MCF 10A (cell line): ENCODE measurements around the gene GRK6. TPM values are rescaled to one million over a fixed set of nuclear protein-coding genes. Genes with fewer than 3 reads are reported as not detected.
A peak's percentile ranks its signal among the peaks of the same experiment; 100 is the strongest.

Source experiments
- BruUV-seq: library from RNA; stranded (reverse); fragments of 400-500 nt; replicated peaks from 2 replicates; lab custom pipeline; 2021; lab: Mats Ljungman, UMichigan
- CTCF ChIA-PET: fragments of 300-600 bp; sonication (Branson Sonifier 250); formaldehyde crosslinking; extraction: SDS; loops from one replicate; lab custom pipeline; 2021; ENCODE audit warnings: antibody characterized with exemption, inconsistent platforms; lab: Yijun Ruan, JAX
- POLR2A ChIA-PET: fragments of 300-600, 350-650 bp; sonication (Branson Sonifier 250); formaldehyde crosslinking; extraction: SDS; loops from one replicate; lab custom pipeline; 2020; ENCODE audit warnings: antibody characterized with exemption, inconsistent platforms; lab: Yijun Ruan, JAX
- DNase-seq: peaks from one replicate; pipeline ENCODE4 v3.0.0-alpha.2; 2018; ENCODE audit not compliant: unreplicated experiment
- H3K27ac Mint-ChIP-seq: one replicate; pipeline ENCODE4 v1.8.0; 2022; ENCODE audit warnings: mild to moderate bottlenecking, low read depth, mixed read lengths; ENCODE audit not compliant: unreplicated experiment
- H3K27me3 Mint-ChIP-seq: one replicate; pipeline ENCODE4 v1.8.0; 2022; ENCODE audit warnings: mixed read lengths; ENCODE audit not compliant: insufficient read depth, unreplicated experiment
- H3K36me3 Mint-ChIP-seq: one replicate; pipeline ENCODE4 v1.8.0; 2022; ENCODE audit warnings: mild to moderate bottlenecking, moderate library complexity, mixed read lengths; ENCODE audit not compliant: insufficient read depth, unreplicated experiment
- H3K4me1 Mint-ChIP-seq: one replicate; pipeline ENCODE4 v1.8.0; 2022; ENCODE audit warnings: mixed read lengths; ENCODE audit not compliant: insufficient read depth, unreplicated experiment
- H3K4me3 Mint-ChIP-seq: one replicate; pipeline ENCODE4 v1.8.0; 2022; ENCODE audit warnings: mild to moderate bottlenecking, moderate library complexity, mixed read lengths; ENCODE audit not compliant: unreplicated experiment
- H3K9me3 Mint-ChIP-seq: one replicate; pipeline ENCODE4 v1.8.0; 2022; ENCODE audit warnings: mixed read lengths; ENCODE audit not compliant: unreplicated experiment
- CTCF ChIP-seq: fragments of 200-600 bp; IDR thresholded peaks from one replicate; pipeline ENCODE4 v1.8.0; 2022; ENCODE audit warnings: antibody characterized with exemption, mild to moderate bottlenecking; ENCODE audit not compliant: unreplicated experiment
- intact Hi-C: fragments of 100-400 bp; cut with micrococcal nuclease; formaldehyde crosslinking; loops from 2 replicates; pipeline ENCODE4 v1.14.1; 2022
- total RNA-seq: library from RNA; stranded (reverse); gene quantifications from 2 replicates; pipeline ENCODE4 v1.2.3, GENCODE V29; 2022

Gene GRK6
- total RNA-seq, 1 experiment from 2014 or later = 52.0 TPM

DNA sequence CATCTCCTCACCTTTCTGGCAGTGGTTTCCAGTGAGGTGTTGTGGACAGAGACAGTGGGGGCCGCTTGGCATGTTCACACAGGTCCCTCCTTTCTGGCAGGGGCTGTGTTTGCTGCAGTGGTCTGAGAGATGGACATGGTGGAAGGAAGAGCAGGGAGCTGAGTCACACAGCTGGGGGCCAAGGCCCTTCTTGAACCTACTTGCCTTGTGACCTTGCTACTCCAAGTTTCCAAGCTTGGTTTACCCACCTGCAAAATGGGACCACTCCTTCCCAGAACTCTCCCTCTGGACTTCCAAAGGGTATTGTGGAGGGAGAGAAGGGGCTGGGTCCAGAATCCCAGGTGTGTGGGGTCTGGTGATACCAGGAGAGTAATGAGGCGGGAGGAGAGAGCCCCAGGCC is 21.2 kb upstream of the GRK6 start:
- TF ChIP-seq CTCF = no peak
- Mint-ChIP-seq H3K4me1 (peaks cover 25% of the 10 kb centered on the region), H3K27me3 (no peaks in the 10 kb centered on the region), H3K4me3 (peak overlapping the region; percentile 87), H3K9me3 (no peaks in the 10 kb centered on the region), H3K36me3 (peaks cover 19% of the 10 kb centered on the region), H3K27ac (peak overlapping the region; percentile 85)
- DNase-seq = no peak
- intact Hi-C loops = no loop called here
- CTCF ChIA-PET = interaction anchor here (0.6 to 8.5 kb wide), 22 partner anchors 10 to 392 kb away, joined by 3 to 277 read pairs (median 11); partner anchors contain the start of genes DOK3, GRK6 and PRR7
- POLR2A ChIA-PET = interaction anchor here (0.6 to 7.3 kb wide), 7 partner anchors 10 to 449 kb away, joined by 3 to 202 read pairs (median 36); partner anchors contain the start of genes GRK6, PDLIM7 and PRR7
- no TSS peak for BruUV-seq

GRCh38 chr5:177405805-177406204 is 20.7 kb upstream of the GRK6 start:
- CTCF ChIA-PET = interaction anchor here (5.5 to 8.5 kb wide), 5 partner anchors 14 to 96 kb away, joined by 55 to 277 read pairs (median 134); partner anchors contain the start of genes GRK6 and PRR7

DNA sequence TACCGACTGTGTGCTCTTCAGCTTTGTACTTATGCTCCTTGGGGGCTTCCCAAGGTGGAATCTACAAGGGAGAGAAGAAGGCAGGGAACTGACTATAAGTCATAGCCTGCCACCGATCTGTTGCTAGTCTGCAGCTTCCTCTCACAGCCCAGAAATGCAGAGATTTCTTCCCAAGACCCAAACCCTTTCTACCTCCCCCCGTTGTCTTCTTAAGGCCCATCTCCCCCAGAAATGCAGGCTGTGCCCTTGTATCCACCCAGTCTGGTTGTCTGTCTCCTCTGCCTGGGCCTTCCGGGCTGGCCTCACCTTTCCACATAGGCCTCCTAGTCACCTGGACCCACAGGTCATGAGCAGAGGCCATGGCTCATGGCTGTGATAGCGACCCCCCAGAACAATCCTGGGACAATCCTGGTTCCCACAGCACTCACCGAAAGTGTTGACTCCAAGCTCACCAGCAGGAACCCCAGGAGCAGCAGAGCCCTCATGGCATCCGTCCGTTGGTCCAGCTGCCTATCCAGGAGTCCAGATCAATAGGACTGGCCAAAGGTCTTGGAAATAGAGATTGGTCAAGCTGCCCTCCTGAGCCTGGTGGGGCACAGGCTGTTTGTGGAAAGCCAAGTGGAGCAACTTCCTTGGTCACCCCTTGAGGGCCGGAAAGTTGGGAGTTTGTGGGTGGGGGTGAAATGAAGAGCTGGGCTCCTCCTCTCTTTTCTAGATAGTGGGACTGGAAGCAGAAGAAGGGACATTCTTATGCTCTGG is 17.3 kb upstream of the GRK6 start, which contains the start of gene F12:
Gene F12 (minus strand): TSS at position 522 of the 759 bp plus-strand sequence. CDS start 37 bp downstream, at position 485.
- Mint-ChIP-seq H3K27ac (no peak within 1 kb of the TSS), H3K36me3 (peaks cover 15% of the 10 kb centered on the region), H3K9me3 (no peaks in the 10 kb centered on the region), H3K27me3 (no peaks in the 10 kb centered on the region), H3K4me1 (peaks cover 11% of the 10 kb centered on the region), H3K4me3 (no peak within 1 kb of the TSS)
- no peak for DNase-seq
- BruUV-seq = no TSS peak
- intact Hi-C loops = no loop called here
- CTCF ChIA-PET = interaction anchor here (0.6 to 8.5 kb wide), 15 partner anchors 17 to 340 kb away, joined by 3 to 134 read pairs (median 4); partner anchors contain the start of genes GRK6 and PDLIM7
- TF ChIP-seq CTCF = no peak
- POLR2A ChIA-PET = interaction anchor here (0.8 to 1.9 kb wide), 3 partner anchors 17 to 87 kb away, joined by 3 to 13 read pairs (median 4); partner anchors contain the start of genes GRK6 and PRR7

More at GRCh38 chr5:177405805-177406204, 20.7 kb upstream of the GRK6 start:
- no peak for TF ChIP-seq CTCF
- intact Hi-C loops = no loop called here
- H3K9me3 Mint-ChIP-seq = no peaks in the 10 kb centered on the region
- H3K27me3 Mint-ChIP-seq = no peaks in the 10 kb centered on the region
- no peak overlapping the region for H3K4me3 Mint-ChIP-seq
- H3K27ac Mint-ChIP-seq = no peak overlapping the region
- DNase-seq = no peak
- POLR2A ChIA-PET = interaction anchor here (1.1 to 7.3 kb wide), 6 partner anchors 10 to 92 kb away, joined by 3 to 202 read pairs (median 64); partner anchors contain the start of genes GRK6, PDLIM7 and PRR7
- peaks cover 25% of the 10 kb centered on the region for H3K4me1 Mint-ChIP-seq
- no TSS peak for BruUV-seq
- H3K36me3 Mint-ChIP-seq = peaks cover 21% of the 10 kb centered on the region

GRCh38 chr5:177410575-177410974 is 15.9 kb upstream of the GRK6 start:
- H3K36me3 Mint-ChIP-seq = peaks cover 8% of the 10 kb centered on the region
- H3K27ac Mint-ChIP-seq = no peak overlapping the region
- ChIA-PET POLR2A (no interaction called here), CTCF (interaction anchor here (0.6 to 2.0 kb wide), 2 partner anchors 20 to 101 kb away, joined by 3 to 10 read pairs; no protein-coding TSS in a partner anchor)
- DNase-seq = no peak
- intact Hi-C loops = no loop called here
- no peaks in the 10 kb centered on the region for H3K27me3 Mint-ChIP-seq
- no TSS peak for BruUV-seq
- no peak overlapping the region for H3K4me3 Mint-ChIP-seq
- no peak for TF ChIP-seq CTCF
- no peaks in the 10 kb centered on the region for H3K9me3 Mint-ChIP-seq
- no peaks in the 10 kb centered on the region for H3K4me1 Mint-ChIP-seq
